Fibroblast of skin of back (primary cell): ENCODE data around the gene MYL9. TPM values are rescaled to one million over a fixed set of nuclear protein-coding genes. Genes with fewer than 3 reads are reported as not detected.
"Not testable (repeated sequence)": the region's sequence is repeated elsewhere in the genome, so short reads cannot be mapped to it uniquely, and the experiment has no call there.

Source experiments
- DNase-seq: peaks from one replicate; pipeline ENCODE4 v3.0.0-alpha.2; 2013
- polyA plus RNA-seq, 2 experiments: library from polyadenylated mRNA; unstranded; fragments of 120-200 nt; gene quantifications; one replicate each; pipeline ENCODE4 v1.2.1, GENCODE V29; 2013; ENCODE audit not compliant: insufficient read length in 2 of 2

Gene MYL9
- 3,162 TPM for polyA plus RNA-seq (2013, experiment 1 of 2; ENCODE audit: insufficient read length)
- polyA plus RNA-seq (2013, experiment 2 of 2; ENCODE audit: insufficient read length), result 4,315 TPM

- peak; percentile 88 for DNase-seq
These were observed at the start of gene MYL9 for GRCh38 chr20:36541227-36541767. TSS of gene MYL9 (plus strand) at chr20:36541519. CDS start at chr20:36544885, 3,366 bp downstream.

- DNase-seq, result peak; percentile 35
These were observed 49.3 kb upstream of the MYL9 start for GRCh38 chr20:36491901-36492617.

GRCh38 chr20:36493051-36493800 is 48.1 kb upstream of the MYL9 start:
- no peak for DNase-seq

- DNase-seq, result no peak
These were observed 47.6 kb upstream of the MYL9 start for GRCh38 chr20:36493801-36494114.

GRCh38 chr20:36496707-36497669 is 44.3 kb upstream of the MYL9 start:
- DNase-seq, result no peak

- DNase-seq, result peak; percentile 41
These were observed 43.5 kb upstream of the MYL9 start for GRCh38 chr20:36497856-36498255.

GRCh38 chr20:36498386-36499179 is 42.7 kb upstream of the MYL9 start:
- no peak for DNase-seq

- no peak for DNase-seq
These were observed 42.1 kb upstream of the MYL9 start for GRCh38 chr20:36499211-36499610.

- DNase-seq, result peak; percentile 92
These were observed 41.4 kb upstream of the MYL9 start for GRCh38 chr20:36499723-36500501.

- no peak for DNase-seq
These were observed 39.8 kb upstream of the MYL9 start for GRCh38 chr20:36501367-36502006.

GRCh38 chr20:36504295-36504694 is 37.0 kb upstream of the MYL9 start:
- DNase-seq, result no peak

GRCh38 chr20:36506253-36506652 is 35.1 kb upstream of the MYL9 start:
- no peak for DNase-seq

- DNase-seq, result no peak
These were observed 33.6 kb upstream of the MYL9 start for GRCh38 chr20:36507746-36508145.

- DNase-seq, result no peak
These were observed 22.2 kb upstream of the MYL9 start for GRCh38 chr20:36519012-36519719.

GRCh38 chr20:36519944-36520343 is 21.4 kb upstream of the MYL9 start:
- DNase-seq, result peak; percentile 51

GRCh38 chr20:36521526-36521925 is 19.8 kb upstream of the MYL9 start:
- no peak for DNase-seq

- DNase-seq, result not testable (repeated sequence)
These were observed 18.9 kb upstream of the MYL9 start for GRCh38 chr20:36522412-36522811.

- DNase-seq, result no peak
These were observed 18.0 kb upstream of the MYL9 start for GRCh38 chr20:36523341-36523740.

GRCh38 chr20:36525620-36526365 is 15.5 kb upstream of the MYL9 start:
- no peak for DNase-seq
